Activated CD4-positive, alpha-beta T cell treated with anti-CD3 and anti-CD28 coated beads, Interleukin-2, amount 50 U/mL, for 48 hours (primary cell): ENCODE results near the gene RAB40C.

ENCODE experiments used
- DNase-seq, 2 experiments: peaks; one replicate each; pipeline ENCODE4 v3.0.0-alpha.2; 2020

RAB40C gene

DNA sequence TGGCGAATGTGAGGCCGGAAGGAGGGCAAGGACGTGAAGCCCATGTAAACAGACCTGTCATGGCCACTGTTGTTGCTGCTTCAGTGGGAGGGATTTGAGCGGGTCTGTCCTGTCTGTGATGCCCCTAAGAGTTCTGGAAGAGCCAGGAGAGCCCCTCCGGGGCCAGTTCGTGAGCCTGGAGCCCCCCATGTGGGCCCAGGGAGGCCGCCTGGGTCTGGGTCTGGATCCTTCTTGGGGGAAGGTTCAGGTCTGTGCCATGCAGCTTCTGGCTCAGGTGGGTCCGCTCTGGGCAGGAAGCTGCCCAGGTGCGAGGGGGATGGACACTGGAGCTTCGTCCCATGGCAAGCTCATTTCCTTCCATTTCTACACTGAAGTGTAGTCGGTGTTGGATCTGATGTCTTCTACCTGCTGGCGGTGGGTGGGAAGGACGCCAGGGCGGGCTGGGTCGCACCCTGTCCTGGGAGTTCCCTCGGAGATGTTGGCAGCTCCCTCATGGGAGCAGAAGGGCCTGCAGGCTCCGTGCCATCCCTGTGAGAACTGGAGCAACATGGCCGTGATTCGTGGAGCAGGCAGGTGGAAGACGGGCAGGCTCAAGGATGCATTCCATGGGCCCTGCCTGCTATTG is 29.7 kb downstream of the RAB40C start:
- no peak for DNase-seq

DNA sequence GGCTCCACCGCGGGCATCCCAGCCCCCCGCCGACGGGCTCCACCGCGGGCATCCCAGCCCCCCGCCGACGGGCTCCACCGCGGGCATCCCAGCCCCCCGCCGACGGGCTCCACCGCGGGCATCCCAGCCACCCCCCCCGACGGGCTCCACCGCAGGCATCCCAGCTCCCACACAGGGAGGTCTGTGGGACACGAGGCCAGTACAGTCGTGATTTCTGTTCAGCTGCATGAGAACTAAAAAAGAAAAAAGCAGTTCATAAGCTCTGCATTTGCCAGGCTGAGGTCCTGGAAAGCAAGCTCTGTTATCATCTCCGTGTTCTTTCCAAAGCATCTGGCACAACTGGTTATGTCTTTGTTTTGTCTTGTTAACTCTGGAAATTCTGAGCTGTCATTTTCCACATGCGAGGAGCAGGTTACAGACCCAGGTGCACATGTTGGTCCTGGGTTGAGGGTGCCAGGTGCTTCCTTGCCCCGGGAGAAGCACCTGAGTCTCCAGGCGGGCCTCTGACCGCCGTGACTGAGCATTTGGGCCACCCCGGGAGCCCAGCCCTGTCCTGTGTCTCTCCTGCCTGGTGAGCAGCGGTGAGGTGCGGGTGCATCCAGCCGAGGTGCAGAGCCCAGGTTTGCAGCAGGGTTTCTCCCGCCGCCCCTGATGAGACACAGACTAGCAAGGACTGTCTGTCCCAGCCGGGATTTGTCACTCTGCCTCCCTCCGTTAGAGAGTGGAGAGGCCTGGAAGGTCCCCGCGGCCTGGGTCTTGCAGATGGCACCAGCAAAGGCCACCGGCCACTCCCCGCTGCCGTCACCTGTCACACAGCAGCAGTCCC is 31.0 kb downstream of the RAB40C start:
- no peak for DNase-seq

DNA sequence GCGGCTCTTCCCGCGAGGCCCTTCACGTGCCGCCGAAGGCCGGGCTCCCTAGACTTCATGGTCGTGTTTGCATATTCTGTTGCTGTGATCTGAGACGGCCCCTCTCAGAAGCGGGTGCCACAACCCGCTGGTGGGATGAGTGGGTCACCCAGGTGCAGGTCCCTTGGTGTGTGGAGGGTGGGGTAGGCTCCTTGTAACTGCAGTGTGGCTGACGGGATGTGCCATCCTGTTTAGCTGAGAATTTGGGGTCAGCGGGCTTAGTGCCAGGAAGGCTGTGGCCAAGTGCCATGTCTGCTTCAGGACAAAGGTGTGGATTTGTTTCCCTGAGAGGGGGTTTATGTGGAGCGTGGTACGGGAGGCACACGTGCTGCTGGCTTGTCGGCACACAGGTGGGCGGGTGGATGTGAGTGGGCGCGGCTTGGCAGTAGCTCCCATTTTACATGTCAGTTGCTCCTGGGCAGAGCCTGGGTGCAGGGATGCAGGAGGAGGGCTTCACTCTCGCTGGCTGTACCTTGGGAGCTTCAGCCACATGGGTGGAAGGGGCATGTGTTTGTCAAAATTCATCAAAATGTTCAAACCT is 31.8 kb downstream of the RAB40C start:
- no peak for DNase-seq

DNA sequence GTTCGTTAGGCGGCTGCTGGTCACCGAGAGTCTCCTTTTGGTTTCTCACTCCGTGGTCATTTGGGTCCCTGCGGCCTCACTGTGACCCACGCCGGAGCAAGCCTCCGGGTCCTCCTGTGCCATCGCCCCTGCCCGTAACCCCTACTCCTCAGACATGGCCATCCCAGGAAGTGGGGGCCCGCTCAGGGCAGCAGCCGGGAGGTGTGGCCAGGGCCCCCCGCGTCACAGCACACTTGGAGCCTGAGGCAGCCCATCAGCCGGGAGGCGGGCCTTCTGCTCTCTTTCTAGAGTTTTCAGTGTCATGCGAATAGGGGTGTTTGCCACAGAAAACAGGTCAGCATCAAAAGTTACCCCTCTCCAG is 33.0 kb downstream of the RAB40C start:
- no peak for DNase-seq

DNA sequence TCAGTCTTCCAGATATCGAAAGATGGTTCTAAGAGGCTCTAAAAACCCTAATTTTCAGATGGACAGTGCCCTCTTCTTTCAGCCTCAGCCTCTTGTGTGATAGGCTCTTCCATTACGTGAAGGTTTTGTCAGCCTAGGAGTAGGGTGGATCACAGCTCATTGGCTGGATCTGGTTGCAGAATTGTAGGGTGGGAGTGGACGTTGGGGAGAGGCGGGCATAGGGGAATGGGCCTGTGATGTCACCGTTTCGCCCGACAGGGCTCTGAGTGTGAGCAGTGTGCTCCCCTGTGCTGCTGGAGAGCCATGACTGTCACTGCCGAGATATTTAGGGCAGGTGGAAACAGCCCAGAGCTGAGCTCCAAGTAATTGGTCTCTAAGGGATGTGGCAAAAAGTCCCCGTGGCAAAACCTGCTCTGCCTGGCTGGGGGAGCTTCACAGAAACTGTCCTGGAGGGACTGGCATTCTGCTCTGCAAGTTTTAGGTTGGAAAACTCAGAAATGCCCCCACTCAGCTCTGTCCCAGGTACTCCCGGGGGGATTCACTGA is 34.7 kb downstream of the RAB40C start:
- no peak for DNase-seq

DNA sequence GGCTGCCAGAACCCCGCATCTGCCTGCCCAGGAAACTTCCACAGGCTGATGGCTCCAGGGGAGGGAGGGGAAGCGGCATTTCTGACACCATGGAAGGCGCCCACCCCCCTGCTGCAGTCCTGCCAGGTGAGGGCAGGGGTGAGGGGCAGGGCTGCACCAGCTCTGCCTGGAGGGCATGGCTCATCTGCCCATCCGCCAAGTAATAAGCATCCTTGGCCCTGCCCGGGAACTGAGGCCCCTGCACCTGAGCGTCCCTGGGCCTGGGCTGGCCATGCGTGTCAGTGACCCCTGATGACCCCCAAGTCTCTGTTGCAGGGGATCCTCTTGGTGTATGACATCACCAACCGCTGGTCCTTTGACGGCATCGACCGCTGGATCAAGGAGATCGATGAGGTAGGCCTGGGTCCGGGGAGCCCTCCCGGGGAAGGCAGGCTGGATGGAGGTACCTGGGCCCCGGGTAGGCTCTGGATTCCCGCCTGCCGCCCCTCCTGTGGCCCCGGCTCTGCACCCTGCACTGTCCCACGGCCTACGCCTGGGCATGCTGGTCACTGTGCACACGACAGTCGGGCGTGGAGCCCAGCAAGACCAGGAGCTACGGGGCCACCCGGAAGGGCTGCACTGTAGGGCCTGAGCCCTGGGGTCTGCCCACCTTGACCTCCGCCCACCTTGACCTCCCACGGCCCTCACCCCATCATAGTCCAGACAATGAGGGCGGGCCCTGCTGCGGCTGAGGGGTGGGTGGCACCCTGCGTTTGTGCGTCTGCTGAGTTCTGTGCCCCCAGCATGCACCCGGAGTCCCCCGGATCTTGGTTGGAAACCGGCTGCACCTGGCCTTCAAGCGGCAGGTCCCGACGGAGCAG is 35.5 kb downstream of the RAB40C start:
- DNase-seq: no peak

DNA sequence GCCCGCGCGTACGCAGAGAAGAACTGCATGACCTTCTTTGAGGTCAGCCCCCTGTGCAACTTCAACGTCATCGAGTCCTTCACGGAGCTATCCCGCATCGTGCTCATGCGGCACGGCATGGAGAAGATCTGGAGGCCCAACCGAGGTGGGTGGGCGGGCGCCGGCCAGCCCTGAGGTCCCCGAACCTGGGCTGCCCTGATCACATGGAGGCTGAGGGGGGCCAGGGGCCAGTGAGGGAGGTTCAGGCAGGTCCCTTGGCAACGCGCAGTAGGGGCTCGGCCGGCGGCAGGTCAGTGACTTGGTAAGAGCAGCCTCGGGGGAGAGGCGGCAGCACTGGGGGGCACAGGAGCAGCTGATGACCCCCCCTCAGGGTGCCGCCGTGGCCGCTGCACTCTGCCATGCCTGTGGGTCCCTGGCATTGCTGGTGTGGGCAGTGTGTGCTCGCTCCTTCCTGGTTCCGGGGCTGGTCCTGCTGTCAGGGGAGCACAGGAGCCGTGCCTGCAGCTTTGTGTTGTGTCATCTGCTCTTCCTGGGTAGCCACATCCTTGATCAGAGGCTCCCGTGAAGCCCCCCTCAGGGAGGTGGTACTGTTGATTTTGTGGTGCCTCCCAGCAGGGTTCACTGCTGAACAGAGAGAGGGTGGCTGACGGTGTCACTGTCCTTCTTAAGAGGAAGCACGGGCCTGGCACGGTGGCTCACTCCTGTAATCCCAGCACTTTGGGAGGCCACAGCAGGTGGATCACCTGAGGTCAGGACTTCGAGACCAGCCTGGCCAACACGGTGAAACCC is 36.3 kb downstream of the RAB40C start:
- no peak for DNase-seq

DNA sequence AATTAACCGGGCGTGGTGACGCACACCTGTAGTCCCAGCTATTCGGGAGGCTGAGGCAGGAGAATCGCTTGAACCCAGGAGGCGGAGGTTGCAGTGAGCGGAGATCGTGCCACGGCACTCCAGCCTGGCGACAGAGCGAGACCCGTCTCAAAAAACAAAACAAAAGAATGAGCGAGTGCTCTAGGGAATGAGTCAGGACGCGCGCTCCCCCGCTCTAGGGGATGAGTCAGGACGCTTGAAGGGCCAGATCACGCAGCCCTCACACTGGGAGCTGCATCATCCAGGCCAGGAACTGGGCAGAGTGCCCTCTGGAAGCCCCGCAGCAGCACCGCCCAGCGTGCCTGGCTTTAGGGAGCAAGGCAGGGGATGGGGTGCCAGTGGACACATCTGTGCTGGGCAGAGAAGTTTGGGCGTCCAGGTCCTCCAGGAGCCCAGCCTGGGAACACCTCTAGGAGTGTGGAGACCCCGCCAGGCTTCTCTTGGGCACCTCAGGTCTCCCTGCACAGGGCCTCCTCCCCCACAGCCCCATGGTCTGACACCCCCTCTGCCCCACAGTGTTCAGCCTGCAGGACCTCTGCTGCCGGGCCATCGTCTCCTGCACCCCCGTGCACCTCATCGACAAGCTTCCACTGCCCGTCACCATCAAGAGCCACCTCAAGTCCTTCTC is 37.1 kb downstream of the RAB40C start:
- DNase-seq: no peak

DNA sequence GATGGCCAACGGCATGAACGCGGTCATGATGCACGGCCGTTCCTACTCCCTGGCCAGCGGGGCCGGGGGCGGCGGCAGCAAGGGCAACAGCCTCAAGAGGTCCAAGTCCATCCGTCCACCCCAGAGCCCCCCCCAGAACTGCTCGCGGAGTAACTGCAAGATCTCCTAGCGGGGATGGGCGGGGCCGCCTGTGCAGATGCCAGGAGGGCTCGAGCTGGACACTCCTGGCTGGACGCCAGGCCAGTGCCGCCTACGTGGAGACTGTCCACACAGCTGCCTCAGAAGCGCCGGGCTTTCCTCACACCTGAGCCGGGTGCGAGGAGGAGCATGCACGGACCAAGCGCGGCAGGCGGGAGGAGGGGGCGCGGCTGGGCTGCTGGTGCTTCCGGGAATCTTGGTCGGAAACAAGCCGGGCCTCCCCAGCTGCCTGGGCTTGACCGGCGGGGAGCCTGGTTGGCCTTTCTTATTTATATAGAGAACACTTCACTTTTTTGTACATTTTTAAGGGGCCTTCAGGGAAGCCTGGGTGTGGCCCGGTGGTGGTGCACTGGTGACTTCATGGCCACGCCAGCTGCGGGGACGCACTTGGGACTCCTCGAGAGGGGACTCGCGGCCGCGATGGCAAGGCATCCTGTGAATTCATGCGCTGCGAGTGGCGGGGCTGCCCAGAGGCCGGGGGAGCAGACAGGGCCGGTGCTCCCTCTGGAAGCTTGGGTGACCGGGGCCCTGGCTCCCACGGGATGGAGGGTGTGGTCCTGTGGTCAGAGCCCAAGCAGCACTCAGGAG is 37.8 kb downstream of the RAB40C start:
- no peak for DNase-seq

DNA sequence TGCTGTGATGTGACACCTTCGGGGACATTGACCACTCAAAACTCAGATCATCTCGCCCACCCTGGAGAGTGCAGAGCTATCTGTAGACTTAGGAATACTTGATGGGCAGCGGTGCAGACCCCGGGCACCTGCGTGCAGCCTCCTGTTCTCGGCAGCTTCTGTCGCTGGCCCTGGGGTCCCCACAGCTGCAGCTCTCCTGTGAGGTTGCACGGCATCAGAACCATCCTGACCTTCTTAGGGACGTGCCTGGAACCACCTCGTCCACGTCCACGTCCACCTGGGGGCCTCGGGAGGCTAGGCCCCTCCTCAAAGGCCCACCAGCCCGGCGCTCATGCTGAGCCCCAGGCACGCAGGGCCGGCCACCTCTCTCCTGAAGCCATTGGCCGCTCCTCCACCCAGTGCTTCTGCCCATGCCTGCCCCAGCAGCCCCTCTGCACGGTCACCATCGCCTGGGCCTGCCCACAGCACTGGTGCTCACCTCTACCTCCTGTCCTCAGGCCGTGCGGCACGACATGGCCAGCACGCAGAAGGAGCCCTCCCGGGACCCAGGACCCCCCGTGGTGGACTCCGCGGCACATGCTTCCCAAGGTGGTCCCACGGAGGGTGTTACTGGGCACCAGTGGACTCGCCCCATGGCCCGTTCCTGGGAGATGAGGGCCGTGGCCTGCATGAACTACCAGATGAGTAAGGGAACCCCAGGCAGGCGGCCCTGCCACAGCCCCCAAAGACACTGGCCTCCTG is 38.6 kb downstream of the RAB40C start:
- no peak for DNase-seq

DNA sequence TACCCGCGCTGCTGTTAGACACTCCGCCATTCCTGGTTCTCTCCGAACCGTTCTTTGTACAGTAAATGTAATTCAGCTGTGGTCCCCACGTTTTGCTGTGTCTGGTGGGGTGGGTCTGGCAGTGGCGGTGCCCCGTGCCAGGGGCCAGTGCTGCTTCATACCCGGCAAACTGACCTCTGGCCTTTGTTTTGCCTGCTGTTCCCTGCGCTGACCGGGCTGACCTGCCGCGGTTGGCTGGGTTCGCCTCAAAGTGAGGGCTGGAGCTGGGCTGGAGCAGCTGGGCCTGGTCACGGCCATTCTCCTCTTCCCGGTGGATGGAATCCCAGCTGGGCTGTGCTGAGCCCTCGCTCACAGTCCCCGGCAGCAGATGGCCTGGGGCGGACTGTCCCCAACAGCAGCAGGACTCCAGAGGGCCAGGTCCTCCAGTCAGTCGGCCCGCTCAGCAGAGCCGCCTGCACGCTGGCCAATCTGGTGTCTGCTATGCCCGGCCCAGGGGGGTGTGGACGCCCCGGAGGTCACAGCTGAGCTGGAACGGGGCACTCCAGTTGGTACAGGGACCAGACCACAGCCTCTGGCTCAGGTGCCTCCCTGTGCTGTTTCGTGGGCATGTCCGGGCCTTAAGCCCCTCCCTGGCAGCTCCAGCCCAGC is 39.4 kb downstream of the RAB40C start:
- no peak for DNase-seq

DNA sequence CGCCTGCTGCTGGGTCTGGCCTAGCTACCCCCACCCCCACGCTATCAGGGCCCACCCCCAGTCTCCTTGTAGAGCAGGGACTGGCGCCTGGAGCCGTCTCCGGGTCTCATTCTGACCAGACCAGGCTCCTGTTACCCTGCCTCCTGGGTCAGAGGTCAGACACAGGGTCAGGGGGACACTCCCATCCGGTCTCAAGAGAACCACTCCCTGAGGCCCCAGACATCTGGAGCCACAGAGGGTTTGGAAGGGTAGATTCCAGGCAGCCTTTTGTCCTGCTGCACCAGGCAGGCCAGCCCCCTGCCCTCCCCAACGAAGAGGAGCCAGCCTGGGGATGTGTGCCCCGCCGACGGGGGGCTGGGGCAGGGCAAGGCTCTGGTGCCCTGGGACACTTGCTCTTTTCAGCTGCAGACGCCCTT is 40.0 kb downstream of the RAB40C start:
- DNase-seq: no peak

DNA sequence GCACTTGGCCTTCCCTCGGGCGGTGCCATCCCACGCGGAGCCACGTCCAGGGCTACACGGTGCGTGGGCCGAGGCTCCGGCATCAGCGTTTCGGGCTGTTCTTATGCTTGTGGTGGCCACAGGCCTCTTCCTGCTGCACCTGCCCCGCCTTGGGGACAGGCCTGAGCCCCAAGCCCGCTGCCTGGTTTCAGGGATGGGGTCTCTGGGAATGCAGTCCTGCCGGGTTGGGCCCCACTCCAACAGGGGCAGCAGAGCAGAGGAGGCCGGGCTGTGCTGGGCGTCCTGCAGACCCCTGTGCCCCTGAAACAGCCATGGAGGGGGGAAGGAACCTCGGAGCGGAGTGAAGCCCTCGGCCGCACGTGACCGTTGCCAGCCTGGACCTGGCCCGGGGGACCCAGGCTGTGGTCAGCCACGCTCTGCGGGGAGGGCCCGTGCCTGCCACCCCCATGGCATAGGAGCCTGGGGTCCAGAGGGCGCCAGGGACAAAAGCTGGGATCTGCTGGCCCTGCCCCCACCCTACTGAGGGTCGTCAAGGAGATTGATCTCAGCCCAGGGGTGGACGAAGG is 40.5 kb downstream of the RAB40C start:
- DNase-seq: no peak

DNA sequence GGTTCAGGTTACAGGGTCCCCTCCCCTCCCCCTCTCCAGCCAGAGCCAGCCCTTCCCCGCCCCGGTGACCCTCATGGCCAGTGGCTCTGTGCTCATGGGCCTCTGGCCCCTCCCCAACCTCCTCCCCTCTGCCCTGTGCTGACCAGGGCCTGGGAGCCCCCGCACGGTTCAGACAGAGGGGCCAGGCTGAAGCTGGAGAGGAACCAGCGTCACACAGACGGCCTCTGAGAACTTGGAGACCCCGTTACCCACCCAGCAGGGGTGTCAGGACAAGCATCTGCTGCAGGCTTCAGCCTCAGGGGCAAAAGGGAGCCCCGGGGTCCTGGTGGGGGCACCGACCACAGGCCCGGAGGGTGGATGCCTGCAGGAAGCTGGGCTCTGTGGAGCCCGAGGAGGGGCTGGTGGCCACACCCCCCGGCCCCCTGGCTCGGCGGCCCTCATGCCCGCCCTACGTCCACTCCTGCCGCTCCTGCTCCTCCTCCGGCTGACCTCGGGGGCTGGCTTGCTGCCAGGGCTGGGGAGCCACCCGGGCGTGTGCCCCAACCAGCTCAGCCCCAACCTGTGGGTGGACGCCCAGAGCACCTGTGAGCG is 41.0 kb downstream of the RAB40C start, which contains the start of gene WFIKKN1:
Gene WFIKKN1, plus strand, starts transcription at position 171 of the 591 bp plus-strand sequence. Its CDS starts 269 bp downstream, at position 440.
- DNase-seq: no peak

DNA sequence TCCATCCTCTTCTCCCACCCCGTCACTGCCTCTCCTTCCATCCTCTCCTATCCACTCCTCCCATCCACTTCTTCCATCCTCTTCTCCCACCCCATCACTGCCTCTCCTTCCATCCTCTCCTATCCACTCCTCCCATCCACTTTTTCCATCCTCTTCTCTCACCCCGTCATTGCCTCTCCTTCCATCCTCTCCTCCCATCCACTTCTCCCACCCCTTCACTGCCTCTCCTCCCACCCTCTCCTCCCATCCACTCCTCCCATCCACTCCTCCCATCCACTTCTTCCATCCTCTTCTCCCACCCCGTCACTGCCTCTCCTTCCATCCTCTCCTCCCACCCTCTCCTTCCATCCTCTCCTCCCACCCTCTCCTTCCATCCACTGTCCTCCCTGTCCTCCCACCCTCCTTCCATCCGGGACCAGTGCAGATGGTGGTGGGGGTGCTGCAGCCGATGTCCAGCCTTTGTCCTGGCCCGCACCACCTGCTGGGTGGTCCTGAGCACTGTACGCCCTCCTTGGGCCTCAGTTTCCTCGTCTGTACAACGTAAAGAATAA is 42.0 kb downstream of the RAB40C start:
- DNase-seq: no peak

DNA sequence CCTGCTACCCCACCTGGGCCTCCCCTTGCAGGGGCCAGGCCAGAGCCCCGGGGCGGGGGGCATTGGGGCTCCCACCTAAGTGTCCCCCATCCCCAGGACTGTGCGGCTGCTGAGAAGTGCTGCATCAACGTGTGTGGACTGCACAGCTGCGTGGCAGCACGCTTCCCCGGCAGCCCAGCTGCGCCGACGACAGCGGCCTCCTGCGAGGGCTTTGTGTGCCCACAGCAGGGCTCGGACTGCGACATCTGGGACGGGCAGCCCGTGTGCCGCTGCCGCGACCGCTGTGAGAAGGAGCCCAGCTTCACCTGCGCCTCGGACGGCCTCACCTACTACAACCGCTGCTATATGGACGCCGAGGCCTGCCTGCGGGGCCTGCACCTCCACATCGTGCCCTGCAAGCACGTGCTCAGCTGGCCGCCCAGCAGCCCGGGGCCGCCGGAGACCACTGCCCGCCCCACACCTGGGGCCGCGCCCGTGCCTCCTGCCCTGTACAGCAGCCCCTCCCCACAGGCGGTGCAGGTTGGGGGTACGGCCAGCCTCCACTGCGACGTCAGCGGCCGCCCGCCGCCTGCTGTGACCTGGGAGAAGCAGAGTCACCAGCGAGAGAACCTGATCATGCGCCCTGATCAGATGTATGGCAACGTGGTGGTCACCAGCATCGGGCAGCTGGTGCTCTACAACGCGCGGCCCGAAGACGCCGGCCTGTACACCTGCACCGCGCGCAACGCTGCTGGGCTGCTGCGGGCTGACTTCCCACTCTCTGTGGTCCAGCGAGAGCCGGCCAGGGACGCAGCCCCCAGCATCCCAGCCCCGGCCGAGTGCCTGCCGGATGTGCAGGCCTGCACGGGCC is 42.8 kb downstream of the RAB40C start:
- no peak for DNase-seq

DNA sequence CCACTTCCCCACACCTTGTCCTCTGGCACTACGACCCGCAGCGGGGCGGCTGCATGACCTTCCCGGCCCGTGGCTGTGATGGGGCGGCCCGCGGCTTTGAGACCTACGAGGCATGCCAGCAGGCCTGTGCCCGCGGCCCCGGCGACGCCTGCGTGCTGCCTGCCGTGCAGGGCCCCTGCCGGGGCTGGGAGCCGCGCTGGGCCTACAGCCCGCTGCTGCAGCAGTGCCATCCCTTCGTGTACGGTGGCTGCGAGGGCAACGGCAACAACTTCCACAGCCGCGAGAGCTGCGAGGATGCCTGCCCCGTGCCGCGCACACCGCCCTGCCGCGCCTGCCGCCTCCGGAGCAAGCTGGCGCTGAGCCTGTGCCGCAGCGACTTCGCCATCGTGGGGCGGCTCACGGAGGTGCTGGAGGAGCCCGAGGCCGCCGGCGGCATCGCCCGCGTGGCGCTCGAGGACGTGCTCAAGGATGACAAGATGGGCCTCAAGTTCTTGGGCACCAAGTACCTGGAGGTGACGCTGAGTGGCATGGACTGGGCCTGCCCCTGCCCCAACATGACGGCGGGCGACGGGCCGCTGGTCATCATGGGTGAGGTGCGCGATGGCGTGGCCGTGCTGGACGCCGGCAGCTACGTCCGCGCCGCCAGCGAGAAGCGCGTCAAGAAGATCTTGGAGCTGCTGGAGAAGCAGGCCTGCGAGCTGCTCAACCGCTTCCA is 43.6 kb downstream of the RAB40C start:
- no peak for DNase-seq
